Endodermal cell (in vitro differentiated cells): ENCODE measurements around the gene HJURP. TPM values are rescaled to one million over a fixed set of nuclear protein-coding genes. Genes with fewer than 3 reads are reported as not detected.
A peak's percentile ranks its signal among the peaks of the same experiment; 100 is the strongest.

Experiments used
- DNase-seq: peaks from one replicate; pipeline ENCODE4 v3.0.0-alpha.2; 2017
- H3K27ac ChIP-seq: 2 replicates; pipeline ENCODE4 v1.5.1; 2013; ENCODE audit warnings: mild to moderate bottlenecking, low read depth, low read length, moderate library complexity
- H3K27me3 ChIP-seq: 2 replicates; pipeline ENCODE4 v1.6.1; 2013; ENCODE audit warnings: mild to moderate bottlenecking, low read length, moderate library complexity; ENCODE audit not compliant: insufficient read depth, control insufficient read depth, poor library complexity, severe bottlenecking
- H3K36me3 ChIP-seq: 2 replicates; pipeline ENCODE4 v1.7.0; 2013; ENCODE audit warnings: mild to moderate bottlenecking, low read length, moderate library complexity; ENCODE audit not compliant: control insufficient read depth, insufficient read depth
- H3K4me1 ChIP-seq: one replicate; pipeline ENCODE4 v1.7.0; 2013; ENCODE audit warnings: low read length; ENCODE audit not compliant: control insufficient read depth, insufficient read depth
- H3K4me3 ChIP-seq: 2 replicates; pipeline ENCODE4 v1.5.1; 2013; ENCODE audit warnings: mild to moderate bottlenecking, low read length, moderate library complexity
- H3K9ac ChIP-seq: 2 replicates; pipeline ENCODE4 v1.6.1; 2013; ENCODE audit warnings: mild to moderate bottlenecking, low read length, moderate library complexity; ENCODE audit not compliant: poor library complexity, severe bottlenecking; ENCODE audit errors: extremely low read depth
- H3K9me3 ChIP-seq: 2 replicates; pipeline ENCODE4 v1.6.1; 2013; ENCODE audit warnings: mild to moderate bottlenecking, low read length, moderate library complexity; ENCODE audit not compliant: control insufficient read depth
- H3K27ac Mint-ChIP-seq: 2 replicates; pipeline ENCODE4 v1.8.0; 2020; ENCODE audit warnings: mixed read lengths
- H3K27me3 Mint-ChIP-seq: 2 replicates; pipeline ENCODE4 v1.8.0; 2021; ENCODE audit warnings: mild to moderate bottlenecking, mixed read lengths; ENCODE audit not compliant: insufficient read depth
- H3K36me3 Mint-ChIP-seq: 2 replicates; pipeline ENCODE4 v1.8.0; 2020; ENCODE audit warnings: low read depth, mixed read lengths
- H3K4me1 Mint-ChIP-seq: 2 replicates; pipeline ENCODE4 v1.8.0; 2020; ENCODE audit warnings: mixed read lengths
- H3K4me3 Mint-ChIP-seq: 2 replicates; pipeline ENCODE4 v1.8.0; 2020; ENCODE audit warnings: mild to moderate bottlenecking, moderate library complexity, mixed read lengths
- H3K9me3 Mint-ChIP-seq: 2 replicates; pipeline ENCODE4 v1.8.0; 2020; ENCODE audit warnings: mild to moderate bottlenecking, mixed read lengths
- CTCF ChIP-seq: fragments of 200-600 bp; sonication (generic); conservative IDR thresholded peaks from 2 replicates; pipeline ENCODE4 v1.5.0; 2021; ENCODE audit warnings: antibody characterized with exemption, mild to moderate bottlenecking
- WGBS, 2 experiments: methylation state at CpG; one replicate each; pipeline versions ENCODE4 v1.1.5 to v1.1.7; 2013; ENCODE audit warnings: missing lambda C conversion rate in 2 of 2, mixed read lengths in 1 of 2; ENCODE audit not compliant: insufficient coverage in 1 of 2, insufficient read length in 1 of 2; 5-methylcytosine and 5-hydroxymethylcytosine counted together
- total RNA-seq, 2 donors: library from RNA; stranded (reverse); fragmentation: NEBNext Ultra II Directional in 1 of 2; extraction: Animal tissue kit (Norgen Biotek cat#: 25700) in 1 of 2; gene quantifications; 2 replicates in 1 of 2; 3 replicates in 1 of 2; pipeline ENCODE4 v1.2.1, GENCODE V29; 2021

The HJURP gene
- total RNA-seq, 2 donors from 2014 or later: 39.4 to 78.9 TPM

GRCh38 chr2:233811087-233811486 is 43.2 kb downstream of the HJURP start:
- Mint-ChIP-seq H3K27me3 (peaks cover 8% of the 10 kb centered on the region), H3K4me3 (no peak overlapping the region), H3K4me1 (no peaks in the 10 kb centered on the region), H3K27ac (no peak overlapping the region), H3K9me3 (peaks cover 2% of the 10 kb centered on the region), H3K36me3 (no peaks in the 10 kb centered on the region)
- no peak for TF ChIP-seq CTCF
- DNase-seq: peak; percentile 20
- H3K36me3 ChIP-seq: no peaks in the 10 kb centered on the region
- H3K9me3 ChIP-seq: no peaks in the 10 kb centered on the region
- no peaks in the 10 kb centered on the region for H3K27me3 ChIP-seq
- WGBS, 2 experiments: 78 to 89% methylated on average over 2 to 4 of the region's 4 CpGs
- H3K9ac ChIP-seq: no peak overlapping the region
- H3K4me3 ChIP-seq: no peak overlapping the region
- H3K27ac ChIP-seq: no peak overlapping the region
- H3K4me1 ChIP-seq: no peaks in the 10 kb centered on the region

DNA sequence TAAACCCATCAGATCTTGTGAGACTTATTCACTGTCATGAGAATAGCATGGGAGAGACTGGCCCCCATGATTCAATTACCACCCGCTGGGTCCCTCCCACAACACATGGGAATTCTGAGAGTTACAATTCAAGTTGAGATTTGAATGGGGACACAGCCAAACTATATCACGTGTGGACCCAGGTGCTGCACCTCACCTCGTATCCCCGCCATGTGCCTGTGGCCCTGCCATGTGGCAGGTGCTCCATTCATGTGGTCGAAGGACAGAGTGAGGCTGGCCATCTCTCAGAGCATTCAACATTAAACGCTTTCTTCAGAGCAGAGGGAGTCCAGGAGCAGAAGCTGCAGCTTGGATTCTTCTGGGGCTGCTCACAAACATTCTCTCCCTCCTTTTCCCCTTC is 44.0 kb downstream of the HJURP start:
- H3K27me3 ChIP-seq: no peaks in the 10 kb centered on the region
- no peaks in the 10 kb centered on the region for H3K36me3 ChIP-seq
- H3K27ac ChIP-seq: no peak overlapping the region
- Mint-ChIP-seq H3K27me3 (peaks cover 8% of the 10 kb centered on the region), H3K9me3 (peaks cover 2% of the 10 kb centered on the region), H3K27ac (no peak overlapping the region), H3K4me1 (no peaks in the 10 kb centered on the region), H3K4me3 (no peak overlapping the region), H3K36me3 (no peaks in the 10 kb centered on the region)
- H3K9me3 ChIP-seq: no peaks in the 10 kb centered on the region
- H3K9ac ChIP-seq: no peak overlapping the region
- TF ChIP-seq CTCF: no peak
- peak; percentile 17 for DNase-seq
- H3K4me1 ChIP-seq: no peaks in the 10 kb centered on the region
- WGBS, 2 experiments: 93 to 100% methylated on average over 5 to 6 of the region's 6 CpGs
- H3K4me3 ChIP-seq: no peak overlapping the region

- no peak overlapping the region for H3K27ac Mint-ChIP-seq
Measured at GRCh38 chr2:233807966-233808935, 46.1 kb downstream of the HJURP start.

More at GRCh38 chr2:233807966-233808935, 46.1 kb downstream of the HJURP start:
- 87 to 96% methylated on average over 4 to 10 of the region's 10 CpGs for WGBS, 2 experiments
- peak; percentile 30 for DNase-seq
- no peak for TF ChIP-seq CTCF
- Histone ChIP-seq H3K27ac (no peak overlapping the region), H3K4me3 (no peak overlapping the region), H3K4me1 (no peaks in the 10 kb centered on the region), H3K27me3 (no peaks in the 10 kb centered on the region), H3K36me3 (no peaks in the 10 kb centered on the region), H3K9me3 (no peaks in the 10 kb centered on the region), H3K9ac (no peak overlapping the region)
- Mint-ChIP-seq H3K4me1 (no peaks in the 10 kb centered on the region), H3K4me3 (no peak overlapping the region), H3K9me3 (peaks cover 2% of the 10 kb centered on the region), H3K27me3 (peaks cover 14% of the 10 kb centered on the region), H3K36me3 (no peaks in the 10 kb centered on the region)
